ENCODE results near the gene PRMT9.

The PRMT9 gene

DNA sequence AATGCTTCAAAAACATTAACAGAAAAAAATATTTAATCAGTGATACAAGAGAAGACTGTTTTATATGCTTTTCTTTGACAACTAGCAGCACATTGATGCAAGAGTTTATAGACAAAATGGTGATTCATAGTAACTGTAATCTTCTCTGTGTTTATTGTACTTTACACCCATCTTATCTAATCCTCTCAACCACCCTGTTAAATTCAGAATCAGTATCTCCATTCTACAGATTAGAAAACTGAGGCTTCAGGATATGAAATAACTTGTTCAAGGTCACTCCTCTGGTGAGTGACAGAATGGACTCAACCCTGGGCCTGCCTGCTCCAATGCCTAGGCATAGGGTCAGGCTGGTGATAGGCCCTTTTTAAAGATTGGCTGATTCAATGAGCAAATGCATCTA is 92.9 kb downstream of the PRMT9 start:
- no peak for DNase-seq
- no peak for TF ChIP-seq POLR2A (IDR thresholded peaks at IDR 0.05; ENCODE audit: low read length)
- TF ChIP-seq GATA1 (IDR thresholded peaks at IDR 0.05; ENCODE audit: low read depth, low read length) = no peak

DNA sequence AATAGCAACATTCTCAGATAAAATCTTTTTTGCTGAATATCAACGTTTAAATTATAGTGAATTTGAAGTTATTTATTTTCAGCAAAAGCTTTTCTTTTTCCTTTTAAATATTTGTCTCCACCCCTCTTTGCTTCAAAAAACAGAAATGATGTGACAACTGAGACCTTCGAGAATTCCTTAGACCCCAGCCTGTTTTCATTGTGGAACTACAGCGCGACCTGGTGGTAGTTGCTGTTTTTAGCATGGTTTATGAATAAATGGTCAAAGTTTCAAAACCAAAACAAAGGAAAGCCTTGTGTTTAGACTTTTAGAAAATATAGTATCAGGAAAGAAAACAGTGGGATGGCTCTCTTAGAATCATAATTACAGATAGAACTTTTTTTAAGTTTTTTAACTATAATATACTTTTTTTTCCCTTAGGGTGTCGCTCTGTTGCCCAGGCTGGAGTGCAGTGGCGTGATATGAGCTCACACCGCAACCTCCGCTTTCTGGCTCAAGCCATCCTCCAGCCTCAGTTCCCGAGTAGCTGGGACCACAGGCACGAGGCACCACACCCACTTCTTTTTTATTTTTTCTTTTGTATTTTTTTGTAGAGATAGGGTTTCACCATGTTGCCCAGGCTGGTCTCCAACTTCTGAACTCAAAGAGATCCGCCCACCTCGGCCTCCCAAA is 93.6 kb downstream of the PRMT9 start:
- TF ChIP-seq POLR2A (IDR thresholded peaks at IDR 0.05; ENCODE audit: low read length) (no peak), GATA1 (IDR thresholded peaks at IDR 0.05; ENCODE audit: low read depth, low read length) (no peak)
- peak; percentile 40 to 63 for DNase-seq

DNA sequence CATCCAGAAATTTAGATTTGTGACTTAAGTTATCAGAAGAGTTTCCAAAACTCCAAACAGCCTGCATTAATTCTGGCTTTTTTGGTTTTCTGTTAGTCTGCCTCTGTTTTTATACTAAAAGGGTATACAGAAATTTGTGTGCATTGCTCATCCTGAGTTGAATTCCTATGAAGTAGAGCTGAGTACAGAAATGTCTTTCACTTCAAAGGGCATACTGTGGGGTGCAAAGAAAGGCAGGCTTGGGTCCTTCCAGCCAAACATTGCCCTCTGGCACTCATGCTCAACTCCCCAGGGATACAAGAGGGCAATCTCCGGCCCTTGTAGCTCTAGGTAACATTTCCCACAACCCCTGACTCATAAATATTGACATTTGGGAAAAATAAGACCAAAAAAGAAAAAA is 94.4 kb downstream of the PRMT9 start:
- DNase-seq = no peak
- TF ChIP-seq POLR2A (IDR thresholded peaks at IDR 0.05; ENCODE audit: low read length) = no peak
- no peak for TF ChIP-seq GATA1 (IDR thresholded peaks at IDR 0.05; ENCODE audit: low read depth, low read length)
